A673 (cell line): ENCODE results near the gene ZMIZ2. TPM values are rescaled to one million over a fixed set of nuclear protein-coding genes. Genes with fewer than 3 reads are reported as not detected.

Source experiments
- BruUV-seq: library from RNA; stranded (reverse); fragments of 400-500 nt; replicated peaks from 2 replicates; lab custom pipeline; 2021; lab: Mats Ljungman, UMichigan
- CTCF ChIA-PET: fragments of 300-600 bp; sonication (Branson Sonifier 250); formaldehyde crosslinking; loops from one replicate; lab custom pipeline; 2022; ENCODE audit warnings: antibody characterized with exemption; lab: Charles Lee
- POLR2A ChIA-PET: fragments of 300-600 bp; sonication (Branson Sonifier 250); formaldehyde crosslinking; loops from one replicate; lab custom pipeline; 2022; ENCODE audit warnings: antibody characterized with exemption; ENCODE audit not compliant: low non-redundant PET; lab: Charles Lee
- DNase-seq: peaks from one replicate; pipeline ENCODE4 v3.0.0-alpha.2; 2015; ENCODE audit warnings: low spot score
- H3K27ac ChIP-seq: fragments of 200-600 bp; sonication (generic); 2 replicates; pipeline ENCODE4 v1.5.1; 2016; ENCODE audit warnings: mixed run types, low read depth, mild to moderate bottlenecking, mixed read lengths, antibody characterized with exemption, low read length; ENCODE audit not compliant: poor library complexity, severe bottlenecking
- H3K27me3 ChIP-seq: fragments of 200-600 bp; sonication (generic); replicated peaks from 2 replicates; pipeline ENCODE4 v1.6.1; 2017; ENCODE audit warnings: mixed run types, low read depth, mild to moderate bottlenecking, mixed read lengths, antibody characterized with exemption, low read length; ENCODE audit not compliant: insufficient read depth, poor library complexity
- H3K36me3 ChIP-seq: fragments of 200-600 bp; sonication (generic); 2 replicates; pipeline ENCODE4 v1.6.1; 2016; ENCODE audit warnings: mixed run types, mild to moderate bottlenecking, mixed read lengths, antibody characterized with exemption, low read length; ENCODE audit not compliant: insufficient read depth, poor library complexity, severe bottlenecking
- H3K4me1 ChIP-seq: fragments of 200-600 bp; sonication (generic); 2 replicates; pipeline ENCODE4 v1.6.1; 2017; ENCODE audit warnings: mixed run types, mild to moderate bottlenecking, mixed read lengths, antibody characterized with exemption, low read length; ENCODE audit not compliant: insufficient read depth, poor library complexity, severe bottlenecking
- H3K4me3 ChIP-seq: fragments of 200-600 bp; sonication (generic); 2 replicates; pipeline ENCODE4 v1.5.1; 2016; ENCODE audit warnings: low read depth, mixed run types, mild to moderate bottlenecking, mixed read lengths, low read length; ENCODE audit not compliant: poor library complexity, severe bottlenecking
- H3K9me3 ChIP-seq: fragments of 200-600 bp; sonication (generic); 2 replicates; pipeline ENCODE4 v1.6.1; 2016; ENCODE audit warnings: mixed run types, low read depth, mild to moderate bottlenecking, mixed read lengths, antibody characterized with exemption, low read length; ENCODE audit not compliant: poor library complexity, severe bottlenecking
- CTCF ChIP-seq: fragments of 300-800, 200-600 bp; sonication (generic); conservative IDR thresholded peaks from 2 replicates; pipeline ENCODE4 v1.5.1; 2017; ENCODE audit warnings: low read depth, mild to moderate bottlenecking, antibody characterized with exemption, low read length, moderate library complexity, mixed read lengths
- EZH2 ChIP-seq: fragments of 200-600 bp; sonication (generic); IDR thresholded peaks from 2 replicates; pipeline ENCODE4 v1.6.1; 2017; ENCODE audit warnings: borderline replicate concordance, low read depth, mild to moderate bottlenecking, mixed read lengths, antibody characterized with exemption, low read length; ENCODE audit not compliant: poor library complexity, severe bottlenecking
- intact Hi-C: fragments of 100-400 bp; cut with micrococcal nuclease; formaldehyde crosslinking; loops from one replicate; pipeline ENCODE4 v1.10.0; 2022; ENCODE audit not compliant: unreplicated experiment
- total RNA-seq: library from RNA; stranded (reverse); gene quantifications from 2 replicates; pipeline ENCODE4 v1.2.3, GENCODE V29; 2021

The ZMIZ2 gene
- total RNA-seq, 1 experiment from 2014 or later = 114 TPM

- no peak for DNase-seq
- POLR2A ChIA-PET = no interaction called here
- no TSS peak for BruUV-seq
- Histone ChIP-seq H3K4me1 (no peaks in the 10 kb centered on the region), H3K27me3 (no peaks in the 10 kb centered on the region), H3K36me3 (no peaks in the 10 kb centered on the region), H3K27ac (no peak overlapping the region), H3K9me3 (no peaks in the 10 kb centered on the region), H3K4me3 (no peak overlapping the region)
- CTCF ChIA-PET = no interaction called here
- TF ChIP-seq EZH2 (no peak), CTCF (no peak)
- intact Hi-C loops = no loop called here
Measured at GRCh38 chr7:44814919-44815318, 66.3 kb downstream of the ZMIZ2 start.

- BruUV-seq = no TSS peak
Measured at GRCh38 chr7:44819292-44819691, 70.6 kb downstream of the ZMIZ2 start.

More at GRCh38 chr7:44819292-44819691, 70.6 kb downstream of the ZMIZ2 start:
- TF ChIP-seq CTCF (no peak), EZH2 (no peak)
- intact Hi-C loops = no loop called here
- no peak for DNase-seq
- Histone ChIP-seq H3K27me3 (no peaks in the 10 kb centered on the region), H3K4me1 (no peaks in the 10 kb centered on the region), H3K4me3 (no peak overlapping the region), H3K36me3 (no peaks in the 10 kb centered on the region), H3K27ac (no peak overlapping the region), H3K9me3 (no peaks in the 10 kb centered on the region)
- POLR2A ChIA-PET = no interaction called here
- CTCF ChIA-PET = no interaction called here

Other genes with a start within 250 kb of the ZMIZ2 start
- not detected in 2 replicates for gene NPC1L1, start 207.5 kb upstream of the ZMIZ2 start, total RNA-seq
- 119 and 147 TPM in 2 replicates for gene DDX56, start 174.9 kb upstream of the ZMIZ2 start, total RNA-seq
- gene TMED4, start 166.6 kb upstream of the ZMIZ2 start, total RNA-seq = 77.6 and 79.5 TPM in 2 replicates
- 111 and 113 TPM in 2 replicates for gene OGDH, start 142.2 kb upstream of the ZMIZ2 start, total RNA-seq
- 2,816 and 3,047 TPM in 2 replicates for gene PPIA, start 47.8 kb downstream of the ZMIZ2 start, total RNA-seq
- gene H2AZ2, start 99.2 kb downstream of the ZMIZ2 start, total RNA-seq = 272 and 291 TPM in 2 replicates
- gene PURB, start 136.7 kb downstream of the ZMIZ2 start, total RNA-seq = 25.3 and 27.4 TPM in 2 replicates
- gene MYO1G, start 230.2 kb downstream of the ZMIZ2 start, total RNA-seq = 0.17 and 0.20 TPM in 2 replicates